Measurements from ENCODE around the gene SEPTIN1. TPM values are rescaled to one million over a fixed set of nuclear protein-coding genes. Genes with fewer than 3 reads are reported as not detected.

Gene SEPTIN1
- total RNA-seq, 3 donors from 2014 or later (not counting 1 experiment from before 2014, with no cell fraction given), result 196 to 210 (median 205) TPM

DNA sequence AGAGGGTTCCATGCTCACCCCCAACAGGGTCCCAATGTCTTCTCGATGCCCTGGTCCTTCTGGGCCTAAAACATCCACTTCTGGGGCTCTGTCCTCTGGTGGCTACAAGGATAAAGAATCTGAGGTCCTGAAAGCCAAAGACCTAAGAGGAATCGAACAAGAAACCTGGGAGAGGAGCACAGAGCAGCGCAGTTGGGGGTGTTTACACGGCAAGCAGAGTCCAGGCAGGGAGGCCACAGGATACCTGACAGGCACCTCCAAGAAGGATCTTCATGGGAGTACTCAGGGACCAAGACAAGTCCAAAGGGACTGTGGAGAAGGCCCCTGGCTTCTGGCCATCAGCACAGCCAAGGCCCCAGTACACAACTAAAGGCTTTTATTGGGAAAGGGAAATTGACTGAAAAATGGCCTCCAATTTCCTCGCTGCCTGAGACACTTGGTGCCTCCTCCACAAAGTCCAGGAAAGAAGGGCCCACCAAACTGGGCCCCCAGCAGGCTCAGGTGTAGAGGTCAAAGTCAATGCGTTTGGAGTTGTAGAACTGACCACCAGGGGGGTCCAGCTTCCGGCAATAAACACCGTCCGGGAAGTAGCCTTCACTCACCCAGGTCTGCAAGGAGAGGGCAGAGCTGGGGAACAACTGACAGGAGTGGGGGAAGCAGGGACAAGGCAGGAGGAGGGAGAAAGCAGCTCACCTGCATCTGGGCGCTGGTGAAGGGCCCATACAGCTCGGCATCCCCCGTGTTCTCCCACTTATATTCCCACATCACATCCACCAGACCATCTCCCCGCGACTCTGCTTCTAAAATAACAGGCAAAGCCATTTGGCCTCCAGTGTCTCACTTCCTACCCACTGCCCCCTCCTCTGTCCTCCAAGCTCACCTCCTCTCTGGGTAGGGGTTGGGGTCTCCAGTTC, 29.6 kb downstream of the SEPTIN1 start:
- Mint-ChIP-seq H3K9me3 (no peaks in the 10 kb centered on the region), H3K4me3 (peak overlapping the region; percentile 63), H3K27me3 (ENCODE audit: low read depth in 2 of 2) (no peaks in the 10 kb centered on the region), H3K4me1 (peaks cover 76 to 82% of the 10 kb centered on the region in 2 donors), H3K27ac (peak overlapping the region; percentile 88 to 98), H3K36me3 (no peaks in the 10 kb centered on the region)
- Histone ChIP-seq H3K9me3 (ENCODE audit: control insufficient read depth, insufficient read depth, low read length) (no peaks in the 10 kb centered on the region), H3K4me3 (ENCODE audit: low read length) (no peak overlapping the region), H3K4me1 (ENCODE audit: control insufficient read depth, insufficient read depth, low read length) (peaks cover 76% of the 10 kb centered on the region), H3K27ac (ENCODE audit: low read length) (no peak overlapping the region), H3K27me3 (ENCODE audit: control insufficient read depth, insufficient read depth, low read length) (no peaks in the 10 kb centered on the region), H3K36me3 (ENCODE audit: control insufficient read depth, insufficient read depth, low read length) (peaks cover 28% of the 10 kb centered on the region)
- TF ChIP-seq, protein P1, sequence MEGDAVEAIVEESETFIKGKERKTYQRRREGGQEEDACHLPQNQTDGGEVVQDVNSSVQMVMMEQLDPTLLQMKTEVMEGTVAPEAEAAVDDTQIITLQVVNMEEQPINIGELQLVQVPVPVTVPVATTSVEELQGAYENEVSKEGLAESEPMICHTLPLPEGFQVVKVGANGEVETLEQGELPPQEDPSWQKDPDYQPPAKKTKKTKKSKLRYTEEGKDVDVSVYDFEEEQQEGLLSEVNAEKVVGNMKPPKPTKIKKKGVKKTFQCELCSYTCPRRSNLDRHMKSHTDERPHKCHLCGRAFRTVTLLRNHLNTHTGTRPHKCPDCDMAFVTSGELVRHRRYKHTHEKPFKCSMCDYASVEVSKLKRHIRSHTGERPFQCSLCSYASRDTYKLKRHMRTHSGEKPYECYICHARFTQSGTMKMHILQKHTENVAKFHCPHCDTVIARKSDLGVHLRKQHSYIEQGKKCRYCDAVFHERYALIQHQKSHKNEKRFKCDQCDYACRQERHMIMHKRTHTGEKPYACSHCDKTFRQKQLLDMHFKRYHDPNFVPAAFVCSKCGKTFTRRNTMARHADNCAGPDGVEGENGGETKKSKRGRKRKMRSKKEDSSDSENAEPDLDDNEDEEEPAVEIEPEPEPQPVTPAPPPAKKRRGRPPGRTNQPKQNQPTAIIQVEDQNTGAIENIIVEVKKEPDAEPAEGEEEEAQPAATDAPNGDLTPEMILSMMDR (IDR thresholded peaks at IDR 0.05), result no peak
- peak in 1 of 2 donors; percentile 7 for DNase-seq
- intact Hi-C loops (cut with micrococcal nuclease), result no loop called here
- no peak for ATAC-seq
- 96% methylated on average over 12 of the region's 14 CpGs for WGBS (ENCODE audit: insufficient coverage)

DNA sequence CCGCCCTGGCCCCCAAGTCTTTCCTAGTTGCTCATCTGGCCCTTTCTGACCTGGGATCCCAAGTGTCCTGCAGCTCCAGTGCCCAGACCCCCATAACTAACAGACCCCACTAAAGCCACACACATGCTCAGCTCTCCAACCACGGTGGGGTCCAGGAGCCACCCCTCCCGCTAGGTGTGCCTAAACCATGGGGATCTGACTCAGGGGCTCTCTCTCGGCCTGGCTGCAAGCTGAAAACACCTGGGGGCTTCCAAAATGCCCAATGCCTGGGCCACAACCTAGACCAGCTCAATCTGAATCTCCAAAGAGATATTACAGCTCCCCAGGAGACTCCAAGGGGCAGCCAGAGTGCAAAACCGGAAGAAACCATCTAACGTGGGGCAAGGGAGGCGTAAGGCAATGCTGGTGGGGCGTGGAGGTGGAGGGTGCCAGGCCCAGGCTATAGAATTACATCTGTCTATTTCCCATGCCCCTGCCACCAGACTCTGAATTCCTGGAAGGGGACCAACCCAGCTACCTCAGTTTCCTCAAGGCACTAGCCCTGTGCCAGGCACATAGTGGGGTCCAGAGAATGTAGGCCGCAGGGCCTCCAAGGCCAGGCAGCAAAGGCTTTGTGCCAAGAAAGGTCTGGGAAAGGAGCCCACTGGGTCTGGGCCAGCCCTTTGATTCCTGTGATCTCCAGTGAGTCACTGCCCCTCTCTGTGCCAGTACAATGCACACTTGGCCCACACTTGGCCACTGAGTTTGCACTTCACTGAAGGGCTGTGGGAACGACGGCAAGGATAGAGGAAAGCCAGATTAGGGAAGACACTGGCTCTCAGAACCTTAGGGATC, 30.6 kb downstream of the SEPTIN1 start:
- Mint-ChIP-seq H3K4me3 (peak overlapping the region; percentile 70), H3K27ac (peak overlapping the region; percentile 88 to 94), H3K4me1 (peaks cover 69 to 76% of the 10 kb centered on the region in 2 donors), H3K27me3 (ENCODE audit: low read depth in 2 of 2) (no peaks in the 10 kb centered on the region), H3K36me3 (no peaks in the 10 kb centered on the region), H3K9me3 (no peaks in the 10 kb centered on the region)
- WGBS (ENCODE audit: insufficient coverage), result 96% methylated on average over 11 of the region's 11 CpGs
- H3K36me3 ChIP-seq (ENCODE audit: control insufficient read depth, insufficient read depth, low read length), result peaks cover 28% of the 10 kb centered on the region
- peak overlapping the region; percentile 82 for H3K27ac ChIP-seq (ENCODE audit: low read length)
- no peaks in the 10 kb centered on the region for H3K9me3 ChIP-seq (ENCODE audit: control insufficient read depth, insufficient read depth, low read length)
- DNase-seq (peak in 1 of 2 donors; percentile 2), ATAC-seq (no peak)
- TF ChIP-seq, protein P1 (IDR thresholded peaks at IDR 0.05), result no peak
- no peak overlapping the region for H3K4me3 ChIP-seq (ENCODE audit: low read length)
- H3K4me1 ChIP-seq (ENCODE audit: control insufficient read depth, insufficient read depth, low read length), result peaks cover 76% of the 10 kb centered on the region
- intact Hi-C loops (cut with micrococcal nuclease), result loop anchor here (2.0 kb wide), 2 partner anchors 45 to 65 kb away; no protein-coding TSS in a partner anchor
- no peaks in the 10 kb centered on the region for H3K27me3 ChIP-seq (ENCODE audit: control insufficient read depth, insufficient read depth, low read length)

DNA sequence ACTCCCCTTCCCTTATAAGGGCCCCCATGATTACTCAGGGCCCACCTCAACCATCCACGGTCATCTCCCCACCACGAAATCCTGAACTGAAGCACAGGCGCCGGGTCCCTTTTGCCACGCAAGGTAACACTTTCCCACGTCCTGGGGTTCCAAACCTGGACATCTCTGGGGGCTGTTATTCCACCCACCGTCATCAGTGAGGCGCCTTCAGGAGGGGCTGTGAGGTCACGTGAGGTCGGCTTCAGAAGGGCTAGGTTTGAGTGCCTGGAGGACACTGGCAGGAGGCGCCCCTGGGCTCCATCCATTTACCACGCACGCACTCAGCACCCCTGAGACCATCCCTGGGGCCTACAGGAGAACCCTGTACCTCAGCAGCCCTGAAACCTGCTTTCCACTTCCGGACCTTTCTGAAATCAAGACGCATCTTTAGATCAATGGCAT, 31.3 kb downstream of the SEPTIN1 start:
- 67% methylated on average over 15 of the region's 15 CpGs for WGBS (ENCODE audit: insufficient coverage)
- ATAC-seq (no peak), DNase-seq (peak in 1 of 2 donors; percentile 5)
- intact Hi-C loops (cut with micrococcal nuclease), result loop anchor here (2.0 kb wide), 2 partner anchors 46 to 66 kb away; no protein-coding TSS in a partner anchor
- Mint-ChIP-seq H3K9me3 (no peaks in the 10 kb centered on the region), H3K4me3 (peak overlapping the region; percentile 70), H3K27ac (peak overlapping the region; percentile 88 to 94), H3K27me3 (ENCODE audit: low read depth in 2 of 2) (no peaks in the 10 kb centered on the region), H3K4me1 (peaks cover 65 to 70% of the 10 kb centered on the region in 2 donors), H3K36me3 (no peaks in the 10 kb centered on the region)
- Histone ChIP-seq H3K4me3 (ENCODE audit: low read length) (no peak overlapping the region), H3K27ac (ENCODE audit: low read length) (peak overlapping the region; percentile 82), H3K36me3 (ENCODE audit: control insufficient read depth, insufficient read depth, low read length) (peaks cover 28% of the 10 kb centered on the region), H3K27me3 (ENCODE audit: control insufficient read depth, insufficient read depth, low read length) (no peaks in the 10 kb centered on the region), H3K9me3 (ENCODE audit: control insufficient read depth, insufficient read depth, low read length) (no peaks in the 10 kb centered on the region), H3K4me1 (ENCODE audit: control insufficient read depth, insufficient read depth, low read length) (peaks cover 68% of the 10 kb centered on the region)
- TF ChIP-seq, protein P1 (IDR thresholded peaks at IDR 0.05), result no peak
